Panc1 (cell line): ENCODE results near the gene SLC9A4. TPM values are rescaled to one million over a fixed set of nuclear protein-coding genes. Genes with fewer than 3 reads are reported as not detected.

Experiments
- ATAC-seq: fragments of 200-7000 bp; cut with Tn5 transposase; 2 replicates; pipeline ENCODE4 v1.9.1; 2020; ENCODE audit warnings: mild to moderate bottlenecking, moderate library complexity
- BruUV-seq: library from RNA; stranded (reverse); fragments of 400-500 nt; replicated peaks from 2 replicates; lab custom pipeline; 2021; lab: Mats Ljungman, UMichigan
- CTCF ChIA-PET: fragments of 300-600 bp; sonication (Branson Sonifier 250); formaldehyde crosslinking; loops from one replicate; lab custom pipeline; 2022; ENCODE audit warnings: antibody characterized with exemption; lab: Charles Lee
- POLR2A ChIA-PET: fragments of 300-600 bp; sonication (Branson Sonifier 250); formaldehyde crosslinking; loops from one replicate; lab custom pipeline; 2022; ENCODE audit warnings: antibody characterized with exemption; lab: Charles Lee
- DNase-seq: peaks from one replicate; pipeline ENCODE4 v3.0.0-alpha.2; 2010; ENCODE audit warnings: low read depth, low spot score
- H3K27ac ChIP-seq: 2 replicates; pipeline ENCODE4 v1.5.1; 2011; ENCODE audit warnings: mild to moderate bottlenecking, low read length, inconsistent platforms
- H3K27me3 ChIP-seq: fragments of 200-500 bp; sonication (Bioruptor generic); 2 replicates; pipeline ENCODE4 v1.6.0; 2014; ENCODE audit warnings: low read length, inconsistent platforms; ENCODE audit not compliant: control insufficient read depth, insufficient read depth
- H3K36me3 ChIP-seq: fragments of 200-500 bp; sonication (Bioruptor generic); 2 replicates; pipeline ENCODE4 v1.5.1; 2014; ENCODE audit warnings: inconsistent platforms, mild to moderate bottlenecking, low read length, moderate library complexity; ENCODE audit not compliant: control insufficient read depth, insufficient read depth
- H3K4me1 ChIP-seq: 2 replicates; pipeline ENCODE4 v1.5.1; 2011; ENCODE audit warnings: inconsistent platforms, mild to moderate bottlenecking, low read length, moderate library complexity; ENCODE audit not compliant: control insufficient read depth, insufficient read depth
- H3K4me3 ChIP-seq, 2 experiments: 2 replicates each; pipeline ENCODE4 v1.5.1; 2011 to 2012; ENCODE audit warnings: low read depth in 2 of 2, low read length in 2 of 2, mild to moderate bottlenecking in 2 of 2, inconsistent platforms in 1 of 2, moderate library complexity in 1 of 2
- H3K9me3 ChIP-seq: fragments of 200-500 bp; sonication (Bioruptor generic); 2 replicates; pipeline ENCODE4 v1.5.1; 2014; ENCODE audit warnings: low read depth, mild to moderate bottlenecking, inconsistent platforms, low read length, moderate library complexity; ENCODE audit not compliant: control insufficient read depth, insufficient read depth
- CTCF ChIP-seq: fragments of 450-650 bp; IDR thresholded peaks from 2 replicates; pipeline ENCODE4 v1.5.1; 2017; ENCODE audit warnings: mild to moderate bottlenecking
- POLR2AphosphoS5 ChIP-seq: IDR thresholded peaks from 2 replicates; pipeline ENCODE4 v1.6.1; 2012; ENCODE audit warnings: mild to moderate bottlenecking, low read depth, low read length, moderate library complexity
- SIN3A ChIP-seq: IDR thresholded peaks from 2 replicates; pipeline ENCODE4 v1.6.1; 2012; ENCODE audit warnings: low read depth, mild to moderate bottlenecking, low read length, moderate library complexity, borderline replicate concordance; ENCODE audit not compliant: insufficient read depth
- TCF7L2 ChIP-seq: IDR thresholded peaks from 2 replicates; pipeline ENCODE4 v1.6.1; 2011; ENCODE audit warnings: mild to moderate bottlenecking, low read depth, low read length, inconsistent platforms
- in situ Hi-C: cut with HindIII; loops from 2 replicates; pipeline ENCODE4 v1.10.0; 2016; ENCODE audit warnings: low sequenced_read_pairs, low pct_unique_long_range_greater_than_20kb
- intact Hi-C: fragments of 100-400 bp; cut with micrococcal nuclease; formaldehyde crosslinking; loops from one replicate; pipeline ENCODE4 v1.10.0; 2022; ENCODE audit not compliant: unreplicated experiment
- total RNA-seq: library from RNA; stranded (reverse); gene quantifications from one replicate; pipeline ENCODE4 v1.2.1, GENCODE V29; 2021; ENCODE audit not compliant: unreplicated experiment
- TF ChIP-seq, protein P1 (sequence below), 2 experiments: IDR thresholded peaks; 2 replicates each; pipeline ENCODE4 v1.6.1; 2011 to 2012; ENCODE audit warnings: low read depth in 2 of 2, control low read depth in 1 of 2, low read length in 1 of 2, mild to moderate bottlenecking in 1 of 2, moderate library complexity in 1 of 2; ENCODE audit not compliant: insufficient read depth in 1 of 2

Gene SLC9A4
- total RNA-seq, 1 experiment from 2014 or later: not detected

DNA sequence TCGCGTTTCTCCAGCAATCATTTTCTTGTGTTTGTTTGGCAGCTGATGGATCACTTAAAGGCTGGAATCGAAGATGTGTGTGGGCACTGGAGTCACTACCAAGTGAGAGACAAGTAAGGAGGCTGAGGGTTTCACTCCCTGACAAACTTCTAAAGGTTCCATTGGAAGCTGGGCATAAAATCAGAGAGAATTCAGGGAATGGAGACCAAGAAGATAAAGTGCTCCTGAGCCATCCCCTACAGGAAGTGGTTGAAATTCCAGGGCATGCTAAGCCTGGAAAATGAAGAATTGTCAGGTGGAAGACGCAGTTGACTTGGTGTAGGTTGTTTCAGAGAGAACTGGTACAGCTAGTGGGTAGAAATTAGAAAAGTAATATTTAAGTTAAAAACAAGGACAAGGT is 39.1 kb downstream of the SLC9A4 start:
- POLR2A ChIA-PET: no interaction called here
- Histone ChIP-seq H3K4me1 (no peaks in the 10 kb centered on the region; the same call in none of the 2 replicates), H3K9me3 (no peaks in the 10 kb centered on the region), H3K27me3 (no peaks in the 10 kb centered on the region), H3K27ac (no peak overlapping the region), H3K4me3 (no peak overlapping the region), H3K36me3 (no peaks in the 10 kb centered on the region)
- no peak for TF ChIP-seq TCF7L2
- ATAC-seq (no peak), DNase-seq (no peak)
- intact Hi-C loops: no loop called here
- in situ Hi-C loops: no loop called here
- BruUV-seq: no TSS peak
- CTCF ChIA-PET: no interaction called here

DNA sequence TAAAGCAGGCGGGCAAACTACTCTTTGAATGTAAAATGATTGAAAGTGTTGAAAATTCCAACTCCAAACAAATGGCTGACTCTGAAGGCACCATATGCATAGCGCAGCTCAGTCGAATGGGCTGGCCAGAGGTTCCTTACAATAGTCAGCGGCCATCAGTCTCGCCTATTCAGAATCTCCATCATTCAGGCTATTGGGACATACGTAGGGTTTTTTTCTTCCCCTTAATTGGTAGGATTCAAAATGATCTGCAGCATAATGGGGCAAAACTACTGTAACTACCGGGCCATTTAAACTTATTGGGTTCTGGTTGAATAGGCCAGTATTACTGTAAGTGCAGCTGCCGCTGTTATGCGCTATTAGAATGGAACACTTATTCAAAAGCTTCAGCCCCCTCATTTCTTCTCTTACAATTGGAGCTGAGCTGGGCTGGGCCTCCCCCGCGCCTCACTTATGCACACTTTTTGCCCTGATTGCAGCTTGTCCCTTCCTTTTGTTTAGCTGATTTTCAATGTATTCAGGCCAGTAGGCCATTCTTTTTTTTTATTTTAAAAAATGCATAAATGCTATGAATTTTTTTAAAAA is 40.4 kb downstream of the SLC9A4 start:
- no peak overlapping the region for H3K27ac ChIP-seq
- H3K4me1 ChIP-seq: no peaks in the 10 kb centered on the region; the same call in none of the 2 replicates

More for the DNA sequence above, 40.4 kb downstream of the SLC9A4 start:
- no TSS peak for BruUV-seq
- ATAC-seq (no peak), DNase-seq (no peak)
- Histone ChIP-seq H3K9me3 (no peaks in the 10 kb centered on the region), H3K27me3 (no peaks in the 10 kb centered on the region), H3K36me3 (no peaks in the 10 kb centered on the region), H3K4me3 (no peak overlapping the region)
- TF ChIP-seq TCF7L2: no peak
- TF ChIP-seq, protein P1, sequence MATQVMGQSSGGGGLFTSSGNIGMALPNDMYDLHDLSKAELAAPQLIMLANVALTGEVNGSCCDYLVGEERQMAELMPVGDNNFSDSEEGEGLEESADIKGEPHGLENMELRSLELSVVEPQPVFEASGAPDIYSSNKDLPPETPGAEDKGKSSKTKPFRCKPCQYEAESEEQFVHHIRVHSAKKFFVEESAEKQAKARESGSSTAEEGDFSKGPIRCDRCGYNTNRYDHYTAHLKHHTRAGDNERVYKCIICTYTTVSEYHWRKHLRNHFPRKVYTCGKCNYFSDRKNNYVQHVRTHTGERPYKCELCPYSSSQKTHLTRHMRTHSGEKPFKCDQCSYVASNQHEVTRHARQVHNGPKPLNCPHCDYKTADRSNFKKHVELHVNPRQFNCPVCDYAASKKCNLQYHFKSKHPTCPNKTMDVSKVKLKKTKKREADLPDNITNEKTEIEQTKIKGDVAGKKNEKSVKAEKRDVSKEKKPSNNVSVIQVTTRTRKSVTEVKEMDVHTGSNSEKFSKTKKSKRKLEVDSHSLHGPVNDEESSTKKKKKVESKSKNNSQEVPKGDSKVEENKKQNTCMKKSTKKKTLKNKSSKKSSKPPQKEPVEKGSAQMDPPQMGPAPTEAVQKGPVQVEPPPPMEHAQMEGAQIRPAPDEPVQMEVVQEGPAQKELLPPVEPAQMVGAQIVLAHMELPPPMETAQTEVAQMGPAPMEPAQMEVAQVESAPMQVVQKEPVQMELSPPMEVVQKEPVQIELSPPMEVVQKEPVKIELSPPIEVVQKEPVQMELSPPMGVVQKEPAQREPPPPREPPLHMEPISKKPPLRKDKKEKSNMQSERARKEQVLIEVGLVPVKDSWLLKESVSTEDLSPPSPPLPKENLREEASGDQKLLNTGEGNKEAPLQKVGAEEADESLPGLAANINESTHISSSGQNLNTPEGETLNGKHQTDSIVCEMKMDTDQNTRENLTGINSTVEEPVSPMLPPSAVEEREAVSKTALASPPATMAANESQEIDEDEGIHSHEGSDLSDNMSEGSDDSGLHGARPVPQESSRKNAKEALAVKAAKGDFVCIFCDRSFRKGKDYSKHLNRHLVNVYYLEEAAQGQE (IDR thresholded peaks at IDR 0.05; ENCODE audit: insufficient read depth in 1 of 2, low read depth in 2 of 2, low read length in 1 of 2): no peak
- no peak for TF ChIP-seq SIN3A
- TF ChIP-seq POLR2AphosphoS5: no peak
- no peak for TF ChIP-seq CTCF
- intact Hi-C loops: no loop called here
- CTCF ChIA-PET: no interaction called here
- POLR2A ChIA-PET: no interaction called here
- in situ Hi-C loops: no loop called here
